Stimulated activated CD8-positive, alpha-beta memory T cell treated with anti-CD3 and anti-CD28 coated beads, Interleukin-2, amount 100 ng/mL, for 1 hour (primary cell): Measurements from ENCODE around the gene MAP4K3.
"Not testable (repeated sequence)": the region's sequence is repeated elsewhere in the genome, so short reads cannot be mapped to it uniquely, and the experiment has no call there.

ENCODE experiments used
- DNase-seq, 2 donors: peaks; one replicate each; pipeline ENCODE4 v3.0.0-alpha.2; 2020; ENCODE audit warnings: low read depth in 2 of 2

The MAP4K3 gene

GRCh38 chr2:39408351-39409136 is 28.5 kb downstream of the MAP4K3 start:
- no peak for DNase-seq

GRCh38 chr2:39407516-39408296 is 29.4 kb downstream of the MAP4K3 start:
- DNase-seq: no peak

- no peak for DNase-seq
Measured at GRCh38 chr2:39405364-39405763, 31.7 kb downstream of the MAP4K3 start.

GRCh38 chr2:39403311-39403710 is 33.8 kb downstream of the MAP4K3 start:
- DNase-seq: no peak

GRCh38 chr2:39401319-39401718 is 35.8 kb downstream of the MAP4K3 start:
- DNase-seq: no peak

- DNase-seq: no peak
Measured at GRCh38 chr2:39399570-39399969, 37.5 kb downstream of the MAP4K3 start.

GRCh38 chr2:39395313-39395712 is 41.8 kb downstream of the MAP4K3 start:
- no peak for DNase-seq

- DNase-seq: no peak
Measured at GRCh38 chr2:39394516-39394961, 42.5 kb downstream of the MAP4K3 start.

- DNase-seq: no peak
Measured at GRCh38 chr2:39392672-39393071, 44.4 kb downstream of the MAP4K3 start.

GRCh38 chr2:39390216-39390615 is 46.9 kb downstream of the MAP4K3 start:
- DNase-seq: no peak

- no peak for DNase-seq
Measured at GRCh38 chr2:39386064-39386463, 51.0 kb downstream of the MAP4K3 start.

- no peak for DNase-seq
Measured at GRCh38 chr2:39385172-39385571, 51.9 kb downstream of the MAP4K3 start.

GRCh38 chr2:39384071-39384470 is 53.0 kb downstream of the MAP4K3 start:
- not testable (repeated sequence) for DNase-seq

GRCh38 chr2:39383146-39383545 is 53.9 kb downstream of the MAP4K3 start:
- no peak for DNase-seq

GRCh38 chr2:39381653-39382052 is 55.4 kb downstream of the MAP4K3 start:
- no peak for DNase-seq

GRCh38 chr2:39380525-39381150 is 56.4 kb downstream of the MAP4K3 start:
- DNase-seq: no peak

GRCh38 chr2:39379643-39380524 is 57.2 kb downstream of the MAP4K3 start:
- no peak for DNase-seq

GRCh38 chr2:39378968-39379367 is 58.1 kb downstream of the MAP4K3 start:
- DNase-seq: no peak

GRCh38 chr2:39377226-39377939 is 59.7 kb downstream of the MAP4K3 start:
- no peak for DNase-seq

GRCh38 chr2:39375917-39376316 is 61.2 kb downstream of the MAP4K3 start:
- DNase-seq: no peak
